K562 treated with DMSO at 1 percent for 12 hours (cell line): ENCODE data around the gene COL1A2. TPM values are rescaled to one million over a fixed set of nuclear protein-coding genes. Genes with fewer than 3 reads are reported as not detected.

Source experiments
- total RNA-seq: library from RNA; unstranded; fragments of 300-600 nt; gene quantifications from 2 replicates; pipeline ENCODE4 v1.2.3, GENCODE V29; 2022; ENCODE audit not compliant: insufficient read depth

COL1A2 gene
- total RNA-seq: 0.63 and 1.3 TPM in 2 replicates

GRCh38 chr7:94394437-94395140, at the start of gene COL1A2:
TSS of gene COL1A2 (plus strand) at chr7:94394895. CDS start at chr7:94395032, 137 bp downstream.

Other genes starting within 250 kb of the COL1A2 start
- gene CASD1, start 114.9 kb downstream of the COL1A2 start, total RNA-seq: 1.1 and 8.1 TPM in 2 replicates